ENCODE measurements around the gene ADD1. TPM values are rescaled to one million over a fixed set of nuclear protein-coding genes. Genes with fewer than 3 reads are reported as not detected.

The ADD1 gene
- total RNA-seq, 4 donors from 2014 or later, result 270 to 449 (median 327) TPM

- no peak overlapping the region for H3K4me3 ChIP-seq
- no peak for DNase-seq (ENCODE audit: low spot score in 2 of 2)
- no peak overlapping the region for H3K27ac ChIP-seq
- 86 to 87% methylated on average over 14 of the region's 14 CpGs for WGBS, 2 donors
- H3K36me3 ChIP-seq, result peaks cover 0 to 74% (median 16%) of the 10 kb centered on the region in 3 donors
- peaks cover 0 to 27% (median 13%) of the 10 kb centered on the region in 4 donors for H3K4me1 ChIP-seq
- TF ChIP-seq POLR2A (IDR thresholded peaks at IDR 0.05) (no peak), CTCF (IDR thresholded peaks at IDR 0.05) (no peak), EP300 (IDR thresholded peaks at IDR 0.05) (no peak)
- H3K9me3 ChIP-seq, result no peaks in the 10 kb centered on the region
- no peaks in the 10 kb centered on the region for H3K27me3 ChIP-seq
These were observed 95.3 kb downstream of the ADD1 start for GRCh38 chr4:2938906-2939305.

- Histone ChIP-seq H3K36me3 (peaks cover 0 to 81% (median 19%) of the 10 kb centered on the region in 3 donors), H3K27me3 (no peaks in the 10 kb centered on the region), H3K4me3 (no peak overlapping the region), H3K4me1 (peaks cover 0 to 26% (median 13%) of the 10 kb centered on the region in 4 donors), H3K9me3 (no peaks in the 10 kb centered on the region), H3K27ac (no peak overlapping the region)
- no peak for DNase-seq (ENCODE audit: low spot score in 2 of 2)
- TF ChIP-seq CTCF (IDR thresholded peaks at IDR 0.05), result no peak
- no peak for TF ChIP-seq EP300 (IDR thresholded peaks at IDR 0.05)
- TF ChIP-seq POLR2A (IDR thresholded peaks at IDR 0.05), result no peak
- WGBS, 2 donors, result 79 to 88% methylated on average over 27 to 28 of the region's 30 CpGs
These were observed 96.0 kb downstream of the ADD1 start for GRCh38 chr4:2939383-2940243.

GRCh38 chr4:2940267-2941137 lies 96.9 kb downstream of the ADD1 start:
- peaks cover 0 to 90% (median 28%) of the 10 kb centered on the region in 3 donors for H3K36me3 ChIP-seq
- H3K27me3 ChIP-seq, result no peaks in the 10 kb centered on the region
- no peak overlapping the region for H3K4me3 ChIP-seq
- no peak overlapping the region for H3K27ac ChIP-seq
- TF ChIP-seq POLR2A (IDR thresholded peaks at IDR 0.05) (no peak), CTCF (IDR thresholded peaks at IDR 0.05) (no peak), EP300 (IDR thresholded peaks at IDR 0.05) (no peak)
- no peaks in the 10 kb centered on the region for H3K9me3 ChIP-seq
- no peak for DNase-seq (ENCODE audit: low spot score in 2 of 2)
- H3K4me1 ChIP-seq, result peaks cover 0 to 22% (median 9%) of the 10 kb centered on the region in 4 donors
- 90% methylated on average over 27 to 28 of the region's 29 CpGs for WGBS, 2 donors

- Histone ChIP-seq H3K4me3 (no peak overlapping the region), H3K4me1 (peaks cover 0 to 13% (median under 1%) of the 10 kb centered on the region in 4 donors), H3K27ac (no peak overlapping the region), H3K9me3 (no peaks in the 10 kb centered on the region), H3K36me3 (peaks cover 0 to 98% (median 29%) of the 10 kb centered on the region in 3 donors), H3K27me3 (no peaks in the 10 kb centered on the region)
- TF ChIP-seq EP300 (IDR thresholded peaks at IDR 0.05) (no peak), POLR2A (IDR thresholded peaks at IDR 0.05) (no peak)
- DNase-seq (ENCODE audit: low spot score in 2 of 2), result no peak
- WGBS, 2 donors, result 90 to 92% methylated on average over 24 of the region's 24 CpGs
These were observed 97.7 kb downstream of the ADD1 start for GRCh38 chr4:2941138-2942036.

- no peak overlapping the region for H3K4me3 ChIP-seq
- TF ChIP-seq EP300 (IDR thresholded peaks at IDR 0.05) (no peak), POLR2A (IDR thresholded peaks at IDR 0.05) (no peak), CTCF (IDR thresholded peaks at IDR 0.05) (no peak)
- 84 to 91% methylated on average over 15 to 17 of the region's 21 CpGs for WGBS, 2 donors
- no peaks in the 10 kb centered on the region for H3K9me3 ChIP-seq
- H3K27ac ChIP-seq, result no peak overlapping the region
- peak in 1 of 2 donors; percentile 3 for DNase-seq (ENCODE audit: low spot score in 2 of 2)
- peaks cover 0 to 6% (median 0%) of the 10 kb centered on the region in 4 donors for H3K4me1 ChIP-seq
- peaks cover 4 to 99% (median 29%) of the 10 kb centered on the region in 3 donors for H3K36me3 ChIP-seq
- H3K27me3 ChIP-seq, result no peaks in the 10 kb centered on the region
These were observed 98.4 kb downstream of the ADD1 start for GRCh38 chr4:2942037-2942531.

Measured in tibial nerve (tissue), 4 donors.